Measurements from ENCODE around the gene DRAXIN. TPM values are rescaled to one million over a fixed set of nuclear protein-coding genes. Genes with fewer than 3 reads are reported as not detected.

DRAXIN gene
- total RNA-seq, 1 donor from 2014 or later: 1.7 TPM

- Mint-ChIP-seq H3K36me3 (ENCODE audit: low read depth, unreplicated experiment) (no peaks in the 10 kb centered on the region), H3K9me3 (ENCODE audit: unreplicated experiment) (no peaks in the 10 kb centered on the region), H3K27me3 (ENCODE audit: low read depth, unreplicated experiment) (peaks cover 18% of the 10 kb centered on the region), H3K4me1 (ENCODE audit: low read depth, unreplicated experiment) (no peaks in the 10 kb centered on the region), H3K27ac (ENCODE audit: unreplicated experiment) (no peak overlapping the region), H3K4me3 (ENCODE audit: unreplicated experiment) (no peak overlapping the region)
- TF ChIP-seq CTCF (IDR thresholded peaks at IDR 0.05; ENCODE audit: insufficient read depth, low read depth, low read length) (no peak), EZH2 (IDR thresholded peaks at IDR 0.05; ENCODE audit: insufficient read depth, low read length) (no peak)
- Histone ChIP-seq H3K4me1 (ENCODE audit: insufficient read depth, low read length) (no peaks in the 10 kb centered on the region), H3K4me3 (ENCODE audit: insufficient read depth, low read depth, low read length) (no peak overlapping the region), H3K27me3 (ENCODE audit: insufficient read depth, low read length) (no peaks in the 10 kb centered on the region), H3K9ac (ENCODE audit: low read length) (no peak overlapping the region), H3K27ac (ENCODE audit: low read depth, low read length) (no peak overlapping the region), H3K36me3 (ENCODE audit: insufficient read depth, low read length) (no peaks in the 10 kb centered on the region), H3K4me2 (ENCODE audit: low read length) (no peak overlapping the region), H3K9me3 (ENCODE audit: insufficient read depth, low read depth, low read length) (no peaks in the 10 kb centered on the region), H3K79me2 (ENCODE audit: insufficient read depth, low read length) (no peaks in the 10 kb centered on the region), H4K20me1 (ENCODE audit: insufficient read depth, low read length) (no peaks in the 10 kb centered on the region), H2AFZ (ENCODE audit: low read depth, low read length) (no peak overlapping the region)
- no peak for FAIRE-seq
- DNase-seq (ENCODE audit: low read depth): no peak
These were observed 83.2 kb downstream of the DRAXIN start for GRCh38 chr1:11774753-11775152.

Other genes with a start within 250 kb of the DRAXIN start
- gene DISP3, start 212.6 kb upstream of the DRAXIN start, total RNA-seq: 0.32 and 0.34 TPM in 2 replicates
- gene FBXO2, start 37.3 kb upstream of the DRAXIN start, total RNA-seq: 54.9 and 64.0 TPM in 2 replicates
- gene FBXO44, start 36.8 kb upstream of the DRAXIN start, total RNA-seq: 31.6 and 34.4 TPM in 2 replicates
- gene FBXO6, start 27.5 kb upstream of the DRAXIN start, total RNA-seq: 9.7 and 9.8 TPM in 2 replicates
- gene MAD2L2, start 10.6 kb upstream of the DRAXIN start, total RNA-seq: 29.3 and 30.1 TPM in 2 replicates
- gene AGTRAP, start 44.4 kb downstream of the DRAXIN start, total RNA-seq: 38.7 and 46.3 TPM in 2 replicates
- gene C1orf167, start 70.5 kb downstream of the DRAXIN start, total RNA-seq: not detected in 2 replicates
- gene MTHFR, start 114.3 kb downstream of the DRAXIN start, total RNA-seq: 11.5 and 13.0 TPM in 2 replicates
- 16.7 and 22.4 TPM in 2 replicates for gene CLCN6, start 114.5 kb downstream of the DRAXIN start, total RNA-seq
- not detected in 2 replicates for gene NPPA, start 156.1 kb downstream of the DRAXIN start, total RNA-seq
- gene NPPB, start 167.2 kb downstream of the DRAXIN start, total RNA-seq: 333 and 449 TPM in 2 replicates
- 56.0 and 60.4 TPM in 2 replicates for gene KIAA2013, start 234.7 kb downstream of the DRAXIN start, total RNA-seq
- 375 and 500 TPM in 2 replicates for gene PLOD1, start 243.0 kb downstream of the DRAXIN start, total RNA-seq